GM12892 (cell line): Measurements from ENCODE around the gene UBASH3B.
"Not testable (repeated sequence)": the region's sequence is repeated elsewhere in the genome, so short reads cannot be mapped to it uniquely, and the experiment has no call there.

Experiments used
- DNase-seq: peaks from one replicate; pipeline ENCODE4 v3.0.0; 2011; ENCODE audit not compliant: insufficient read length
- FAIRE-seq: peaks from 2 replicates; lab custom pipeline; 2011; peaks lifted over from hg19 to GRCh38; lab: Jason Lieb, UNC
- POLR2A ChIP-seq: IDR thresholded peaks from 2 replicates; pipeline ENCODE4 v1.6.1; 2011; ENCODE audit warnings: low read depth, low read length, control low read depth
- POLR2AphosphoS5 ChIP-seq: IDR thresholded peaks from 2 replicates; pipeline ENCODE4 v1.6.1; 2011; ENCODE audit warnings: low read depth, low read length, control low read depth
- TAF1 ChIP-seq: IDR thresholded peaks from 2 replicates; pipeline ENCODE4 v1.6.1; 2011; ENCODE audit warnings: low read depth, mild to moderate bottlenecking, control low read depth, low read length, borderline replicate concordance

UBASH3B gene

GRCh38 chr11:122843281-122844141 lies 188.0 kb downstream of the UBASH3B start:
- no peak for TF ChIP-seq TAF1
- DNase-seq, result no peak
- FAIRE-seq, result peak; percentile 98

- DNase-seq (no peak), FAIRE-seq (no peak)
- TF ChIP-seq POLR2AphosphoS5 (no peak), POLR2A (no peak), TAF1 (no peak)
Measured at GRCh38 chr11:122847466-122847865, 191.9 kb downstream of the UBASH3B start.

- FAIRE-seq (no peak), DNase-seq (no peak)
- TF ChIP-seq POLR2A (no peak), POLR2AphosphoS5 (no peak), TAF1 (no peak)
Measured at GRCh38 chr11:122848186-122848585, 192.7 kb downstream of the UBASH3B start.

GRCh38 chr11:122850076-122850631 lies 194.6 kb downstream of the UBASH3B start:
- no peak for DNase-seq
- TF ChIP-seq POLR2A, result no peak
- no peak for TF ChIP-seq TAF1
- TF ChIP-seq POLR2AphosphoS5, result no peak
- peak; percentile 73 for FAIRE-seq

- DNase-seq, result no peak
- FAIRE-seq, result peak; percentile 98
- TF ChIP-seq POLR2A, result no peak
- TF ChIP-seq TAF1, result no peak
- TF ChIP-seq POLR2AphosphoS5, result no peak
Measured at GRCh38 chr11:122851366-122851966, 195.9 kb downstream of the UBASH3B start.

GRCh38 chr11:122852074-122852795 lies 196.7 kb downstream of the UBASH3B start:
- FAIRE-seq (no peak), DNase-seq (no peak)

GRCh38 chr11:122852796-122853160 lies 197.3 kb downstream of the UBASH3B start:
- TF ChIP-seq POLR2AphosphoS5 (no peak), TAF1 (no peak), POLR2A (no peak)
- DNase-seq, result no peak
- FAIRE-seq, result no peak

More at GRCh38 chr11:122852074-122852795, 196.7 kb downstream of the UBASH3B start:
- TF ChIP-seq TAF1 (no peak), POLR2A (no peak), POLR2AphosphoS5 (no peak)

- no peak for FAIRE-seq
- TF ChIP-seq TAF1 (no peak), POLR2AphosphoS5 (no peak), POLR2A (no peak)
- DNase-seq, result no peak
Measured at GRCh38 chr11:122853261-122853660, 197.7 kb downstream of the UBASH3B start.

GRCh38 chr11:122853971-122854446 lies 198.5 kb downstream of the UBASH3B start:
- no peak for DNase-seq
- no peak for TF ChIP-seq POLR2A
- no peak for TF ChIP-seq POLR2AphosphoS5
- TF ChIP-seq TAF1, result no peak
- FAIRE-seq, result peak; percentile 96

GRCh38 chr11:122861631-122862030 lies 206.1 kb downstream of the UBASH3B start:
- no peak for TF ChIP-seq POLR2A
- no peak for TF ChIP-seq TAF1
- TF ChIP-seq POLR2AphosphoS5, result no peak
- no peak for FAIRE-seq
- DNase-seq, result no peak

- TF ChIP-seq TAF1 (no peak), POLR2A (no peak), POLR2AphosphoS5 (no peak)
- FAIRE-seq (no peak), DNase-seq (no peak)
Measured at GRCh38 chr11:122862091-122862490, 206.6 kb downstream of the UBASH3B start.

GRCh38 chr11:122863154-122863553 lies 207.6 kb downstream of the UBASH3B start:
- not testable (repeated sequence) for FAIRE-seq, DNase-seq
